Suprapubic skin (tissue), 3 donors: Measurements from ENCODE around the gene PGLYRP2.
"Not testable (repeated sequence)": the region's sequence is repeated elsewhere in the genome, so short reads cannot be mapped to it uniquely, and the experiment has no call there.

Experiments used
- CTCF ChIP-seq, 2 donors: fragments of 200-600 bp in 1 of 2; fragments of 450-650 bp in 1 of 2; sonication (generic) in 1 of 2; IDR thresholded peaks; one replicate each; pipeline ENCODE4 v1.5.1; 2016 to 2019; ENCODE audit warnings: antibody characterized with exemption in 2 of 2, mild to moderate bottlenecking in 1 of 2, moderate library complexity in 1 of 2
- POLR2A ChIP-seq, 2 donors: fragments of 450-650 bp; IDR thresholded peaks; one replicate each; pipeline ENCODE4 v1.6.1; 2017; ENCODE audit warnings: antibody characterized with exemption in 2 of 2, mild to moderate bottlenecking in 2 of 2, moderate library complexity in 2 of 2

GRCh38 chr19:15485768-15486167 lies 6.5 kb upstream of the PGLYRP2 start:
- TF ChIP-seq CTCF, POLR2A (IDR thresholded peaks at IDR 0.05): not testable (repeated sequence)
